CD4-positive, alpha-beta T cell (primary cell): ENCODE measurements around the gene HDAC4. TPM values are rescaled to one million over a fixed set of nuclear protein-coding genes. Genes with fewer than 3 reads are reported as not detected.

Experiments
- ATAC-seq: fragments of 200-7000 bp; cut with Tn5 transposase; one replicate; pipeline ENCODE4 v1.10.0; 2022; ENCODE audit warnings: mild to moderate bottlenecking; ENCODE audit not compliant: poor library complexity
- CTCF ChIA-PET: fragments of 350-600 bp; sonication (Branson Sonifier 250); formaldehyde crosslinking; loops from one replicate; lab custom pipeline; 2021; ENCODE audit warnings: antibody characterized with exemption, inconsistent platforms; lab: Charles Lee
- POLR2A ChIA-PET: fragments of 350-600 bp; sonication (Branson Sonifier 250); formaldehyde crosslinking; loops from one replicate; lab custom pipeline; 2021; ENCODE audit warnings: antibody characterized with exemption, inconsistent platforms; lab: Charles Lee
- DNase-seq, 14 experiments: peaks; one replicate each; pipeline ENCODE4 v3.0.0-alpha.2; 2013 to 2020; ENCODE audit warnings: mixed read lengths in 2 of 14
- H3K27ac ChIP-seq, 2 donors: one replicate each; pipeline versions ENCODE4 v1.5.1 to v1.7.0; 2013; ENCODE audit warnings: low read length in 2 of 2, low read depth in 1 of 2, mild to moderate bottlenecking in 1 of 2
- H3K27me3 ChIP-seq, 2 experiments: 1 replicate in 1 of 2; 2 replicates in 1 of 2; pipeline versions ENCODE4 v1.6.1 to v1.7.0; 2013; ENCODE audit warnings: low read length in 2 of 2, control low read depth in 1 of 2, mild to moderate bottlenecking in 1 of 2, moderate library complexity in 1 of 2; ENCODE audit not compliant: insufficient read depth in 2 of 2, control insufficient read depth in 1 of 2
- H3K36me3 ChIP-seq: one replicate; pipeline ENCODE4 v1.6.1; 2013; ENCODE audit warnings: low read length, control low read depth; ENCODE audit not compliant: insufficient read depth
- H3K4me1 ChIP-seq: one replicate; pipeline ENCODE4 v1.6.1; 2013; ENCODE audit warnings: low read length, control low read depth; ENCODE audit not compliant: insufficient read depth
- H3K4me3 ChIP-seq: one replicate; pipeline ENCODE4 v1.5.1; 2013; ENCODE audit warnings: mild to moderate bottlenecking, low read length, moderate library complexity
- H3K9me3 ChIP-seq, 2 experiments: 1 replicate in 1 of 2; 2 replicates in 1 of 2; pipeline versions ENCODE4 v1.6.1 to v1.7.0; 2013; ENCODE audit warnings: low read length in 2 of 2, mild to moderate bottlenecking in 2 of 2, control low read depth in 1 of 2, moderate library complexity in 1 of 2; ENCODE audit not compliant: control insufficient read depth in 1 of 2, insufficient read depth in 1 of 2
- H3K27ac Mint-ChIP-seq: one replicate; pipeline ENCODE4 v1.8.0; 2020; ENCODE audit warnings: mixed read lengths
- H3K27me3 Mint-ChIP-seq: one replicate; pipeline ENCODE4 v1.8.0; 2021; ENCODE audit warnings: mixed read lengths
- H3K36me3 Mint-ChIP-seq: one replicate; pipeline ENCODE4 v1.8.0; 2021; ENCODE audit warnings: low read depth, mixed read lengths
- H3K4me1 Mint-ChIP-seq: one replicate; pipeline ENCODE4 v1.8.0; 2021; ENCODE audit warnings: low read depth, mixed read lengths
- H3K4me3 Mint-ChIP-seq: one replicate; pipeline ENCODE4 v1.8.0; 2020; ENCODE audit warnings: mild to moderate bottlenecking, mixed read lengths
- H3K9me3 Mint-ChIP-seq: one replicate; pipeline ENCODE4 v1.8.0; 2020; ENCODE audit warnings: mixed read lengths
- CTCF ChIP-seq: fragments of 200-600 bp; IDR thresholded peaks from one replicate; pipeline ENCODE4 v1.8.0; 2022; ENCODE audit warnings: antibody characterized with exemption, mild to moderate bottlenecking
- intact Hi-C, 2 experiments: fragments of 100-400 bp; cut with DNase I in 1 of 2; cut with micrococcal nuclease in 1 of 2; formaldehyde crosslinking; loops; one replicate each; pipeline versions ENCODE4 v1.15.1 to v1.9.0; 2023 to 2025; cut with DNase I, micrococcal nuclease
- total RNA-seq, 174 experiments: library from RNA in 2 of 174; stranded (reverse) in 2 of 174; gene quantifications; one replicate each; pipeline ENCODE4 v1.2.3 and lab custom pipeline; 2021 to 2026

The HDAC4 gene
- total RNA-seq, 2 experiments from 2014 or later = 45.3 to 49.2 TPM

GRCh38 chr2:239318790-239319661 is 81.8 kb downstream of the HDAC4 start:
- Histone ChIP-seq H3K27me3 (no peaks in the 10 kb centered on the region), H3K27ac (peak overlapping the region; percentile 37 to 61), H3K9me3 (no peaks in the 10 kb centered on the region), H3K4me3 (peak overlapping the region; percentile 49), H3K4me1 (peaks cover 69% of the 10 kb centered on the region), H3K36me3 (no peaks in the 10 kb centered on the region)
- Mint-ChIP-seq H3K4me1 (peaks cover 70% of the 10 kb centered on the region), H3K4me3 (peak overlapping the region; percentile 90), H3K27me3 (no peaks in the 10 kb centered on the region), H3K27ac (peak overlapping the region; percentile 97), H3K9me3 (no peaks in the 10 kb centered on the region), H3K36me3 (no peaks in the 10 kb centered on the region)
- ATAC-seq = no peak
- POLR2A ChIA-PET = interaction anchor here (0.6 to 5.2 kb wide), 7 partner anchors 10 to 82 kb away, joined by 3 to 32 read pairs (median 5); partner anchors contain the start of gene HDAC4
- CTCF ChIA-PET = interaction anchor here (1.7 kb wide), 1 partner anchor 52 kb away, joined by 5 read pairs; no protein-coding TSS in a partner anchor
- intact Hi-C loops = no loop called here
- no peak for TF ChIP-seq CTCF
- DNase-seq = peak in 5 of 14 experiments; percentile 32 to 61 (median 57)

- no peak for TF ChIP-seq CTCF
- CTCF ChIA-PET = interaction anchor here (1.7 kb wide), 2 partner anchors 43 to 51 kb away, joined by 5 read pairs; no protein-coding TSS in a partner anchor
- no peaks in the 10 kb centered on the region for H3K36me3 Mint-ChIP-seq
- H3K4me1 Mint-ChIP-seq = peaks cover 62% of the 10 kb centered on the region
- no peaks in the 10 kb centered on the region for H3K27me3 Mint-ChIP-seq
- ATAC-seq = no peak
- Histone ChIP-seq H3K4me3 (no peak overlapping the region), H3K27me3 (no peaks in the 10 kb centered on the region), H3K36me3 (no peaks in the 10 kb centered on the region), H3K9me3 (no peaks in the 10 kb centered on the region), H3K27ac (no peak overlapping the region), H3K4me1 (peaks cover 64% of the 10 kb centered on the region)
- H3K9me3 Mint-ChIP-seq = no peaks in the 10 kb centered on the region
- intact Hi-C loops = no loop called here
- peak overlapping the region; percentile 97 for H3K27ac Mint-ChIP-seq
- peak in 1 of 14 experiments; percentile 1 for DNase-seq
- no peak overlapping the region for H3K4me3 Mint-ChIP-seq
- POLR2A ChIA-PET = interaction anchor here (1.2 to 1.3 kb wide), 3 partner anchors 11 to 51 kb away, joined by 5 read pairs; no protein-coding TSS in a partner anchor
Observed at GRCh38 chr2:239318151-239318611, 82.6 kb downstream of the HDAC4 start.

- H3K4me1 Mint-ChIP-seq = peaks cover 48% of the 10 kb centered on the region
- no peak for TF ChIP-seq CTCF
- POLR2A ChIA-PET = interaction anchor here (1.1 kb wide), 1 partner anchor 18 kb away, joined by 3 read pairs; no protein-coding TSS in a partner anchor
Observed at GRCh38 chr2:239316562-239317465, 84.0 kb downstream of the HDAC4 start.

More at GRCh38 chr2:239316562-239317465, 84.0 kb downstream of the HDAC4 start:
- Histone ChIP-seq H3K36me3 (no peaks in the 10 kb centered on the region), H3K4me1 (peaks cover 52% of the 10 kb centered on the region), H3K9me3 (no peaks in the 10 kb centered on the region), H3K4me3 (no peak overlapping the region), H3K27me3 (no peaks in the 10 kb centered on the region), H3K27ac (no peak overlapping the region)
- Mint-ChIP-seq H3K27me3 (no peaks in the 10 kb centered on the region), H3K9me3 (no peaks in the 10 kb centered on the region), H3K36me3 (no peaks in the 10 kb centered on the region), H3K4me3 (no peak overlapping the region), H3K27ac (peak overlapping the region; percentile 59)
- ATAC-seq = no peak
- intact Hi-C loops = no loop called here
- CTCF ChIA-PET = interaction anchor here (1.7 kb wide), 1 partner anchor 42 kb away, joined by 5 read pairs; no protein-coding TSS in a partner anchor
- DNase-seq = peak in 1 of 14 experiments; percentile 21
